Central memory CD8-positive, alpha-beta T cell (primary cell): Measurements from ENCODE around the gene PDZD8.

Experiments
- ATAC-seq: fragments of 150-1000 bp; cut with Tn5 transposase; replicated peaks from 2 replicates; pipeline ENCODE4 v1.10.0; 2022; ENCODE audit warnings: mild to moderate bottlenecking, moderate FRiP score, moderate number of reproducible peaks; ENCODE audit not compliant: poor library complexity, severe bottlenecking; ENCODE audit errors: extremely low read depth
- DNase-seq, 2 donors: peaks; one replicate each; pipeline ENCODE4 v3.0.0; 2021; ENCODE audit warnings: low spot score in 2 of 2
- H3K27ac Mint-ChIP-seq: one replicate; pipeline ENCODE4 v1.8.0; 2022; ENCODE audit warnings: low read depth, mild to moderate bottlenecking, moderate library complexity, mixed read lengths
- H3K27me3 Mint-ChIP-seq: one replicate; pipeline ENCODE4 v1.8.0; 2022; ENCODE audit warnings: mixed read lengths
- H3K36me3 Mint-ChIP-seq: one replicate; pipeline ENCODE4 v1.8.0; 2022; ENCODE audit warnings: mild to moderate bottlenecking, moderate library complexity, mixed read lengths; ENCODE audit not compliant: insufficient read depth
- H3K4me1 Mint-ChIP-seq: one replicate; pipeline ENCODE4 v1.8.0; 2022; ENCODE audit warnings: mixed read lengths
- H3K4me3 Mint-ChIP-seq: one replicate; pipeline ENCODE4 v1.8.0; 2022; ENCODE audit warnings: mild to moderate bottlenecking, moderate library complexity, mixed read lengths
- H3K9me3 Mint-ChIP-seq: one replicate; pipeline ENCODE4 v1.8.0; 2022; ENCODE audit warnings: mixed read lengths

The PDZD8 gene

GRCh38 chr10:117409549-117410305, 34.5 kb upstream of the PDZD8 start:
- Mint-ChIP-seq H3K27me3 (peaks cover 49% of the 10 kb centered on the region), H3K36me3 (peaks cover 2% of the 10 kb centered on the region), H3K27ac (no peak overlapping the region), H3K9me3 (no peaks in the 10 kb centered on the region), H3K4me1 (no peaks in the 10 kb centered on the region), H3K4me3 (no peak overlapping the region)
- no peak for ATAC-seq
- DNase-seq = no peak

- no peak overlapping the region for H3K27ac Mint-ChIP-seq
- no peaks in the 10 kb centered on the region for H3K9me3 Mint-ChIP-seq
- no peaks in the 10 kb centered on the region for H3K4me1 Mint-ChIP-seq
- DNase-seq (no peak), ATAC-seq (no peak)
- no peak overlapping the region for H3K4me3 Mint-ChIP-seq
- H3K36me3 Mint-ChIP-seq = peaks cover 2% of the 10 kb centered on the region
- peaks cover 49% of the 10 kb centered on the region for H3K27me3 Mint-ChIP-seq
Observed at GRCh38 chr10:117408436-117409384, 33.5 kb upstream of the PDZD8 start.

- H3K9me3 Mint-ChIP-seq = no peaks in the 10 kb centered on the region
- ATAC-seq (no peak), DNase-seq (no peak)
- no peak overlapping the region for H3K4me3 Mint-ChIP-seq
- H3K4me1 Mint-ChIP-seq = no peaks in the 10 kb centered on the region
- no peaks in the 10 kb centered on the region for H3K36me3 Mint-ChIP-seq
- no peak overlapping the region for H3K27ac Mint-ChIP-seq
- peaks cover 49% of the 10 kb centered on the region for H3K27me3 Mint-ChIP-seq
Observed at GRCh38 chr10:117405730-117406129, 30.5 kb upstream of the PDZD8 start.

- Mint-ChIP-seq H3K36me3 (no peaks in the 10 kb centered on the region), H3K27ac (no peak overlapping the region), H3K9me3 (no peaks in the 10 kb centered on the region), H3K27me3 (peaks cover 20% of the 10 kb centered on the region), H3K4me3 (no peak overlapping the region), H3K4me1 (no peaks in the 10 kb centered on the region)
- no peak for DNase-seq
- no peak for ATAC-seq
Observed at GRCh38 chr10:117400329-117400728, 25.1 kb upstream of the PDZD8 start.

- H3K9me3 Mint-ChIP-seq = no peaks in the 10 kb centered on the region
- no peak overlapping the region for H3K4me3 Mint-ChIP-seq
- H3K27me3 Mint-ChIP-seq = peaks cover 20% of the 10 kb centered on the region
- DNase-seq (no peak), ATAC-seq (no peak)
- no peaks in the 10 kb centered on the region for H3K36me3 Mint-ChIP-seq
- H3K27ac Mint-ChIP-seq = no peak overlapping the region
- H3K4me1 Mint-ChIP-seq = no peaks in the 10 kb centered on the region
Observed at GRCh38 chr10:117399341-117400196, 24.3 kb upstream of the PDZD8 start.

- H3K36me3 Mint-ChIP-seq = no peaks in the 10 kb centered on the region
- peaks cover 15% of the 10 kb centered on the region for H3K27me3 Mint-ChIP-seq
- no peaks in the 10 kb centered on the region for H3K9me3 Mint-ChIP-seq
- H3K27ac Mint-ChIP-seq = no peak overlapping the region
- no peaks in the 10 kb centered on the region for H3K4me1 Mint-ChIP-seq
- H3K4me3 Mint-ChIP-seq = no peak overlapping the region
- no peak for ATAC-seq
- DNase-seq = no peak
Observed at GRCh38 chr10:117398029-117398428, 22.8 kb upstream of the PDZD8 start.

GRCh38 chr10:117391436-117392205, 16.4 kb upstream of the PDZD8 start:
- no peaks in the 10 kb centered on the region for H3K4me1 Mint-ChIP-seq
- ATAC-seq (no peak), DNase-seq (no peak)
- H3K4me3 Mint-ChIP-seq = no peak overlapping the region
- H3K27ac Mint-ChIP-seq = no peak overlapping the region
- H3K27me3 Mint-ChIP-seq = peaks cover 46% of the 10 kb centered on the region
- H3K36me3 Mint-ChIP-seq = no peaks in the 10 kb centered on the region
- H3K9me3 Mint-ChIP-seq = no peaks in the 10 kb centered on the region

GRCh38 chr10:117390420-117390819, 15.2 kb upstream of the PDZD8 start:
- Mint-ChIP-seq H3K27ac (no peak overlapping the region), H3K4me1 (no peaks in the 10 kb centered on the region), H3K4me3 (no peak overlapping the region), H3K9me3 (no peaks in the 10 kb centered on the region), H3K27me3 (peaks cover 58% of the 10 kb centered on the region), H3K36me3 (no peaks in the 10 kb centered on the region)
- DNase-seq = no peak
- ATAC-seq = no peak

GRCh38 chr10:117386805-117387204, 11.6 kb upstream of the PDZD8 start:
- no peaks in the 10 kb centered on the region for H3K9me3 Mint-ChIP-seq
- peaks cover 68% of the 10 kb centered on the region for H3K27me3 Mint-ChIP-seq
- no peak overlapping the region for H3K27ac Mint-ChIP-seq
- H3K36me3 Mint-ChIP-seq = no peaks in the 10 kb centered on the region
- ATAC-seq (no peak), DNase-seq (no peak)
- no peaks in the 10 kb centered on the region for H3K4me1 Mint-ChIP-seq
- H3K4me3 Mint-ChIP-seq = no peak overlapping the region

GRCh38 chr10:117382861-117383260, 7.6 kb upstream of the PDZD8 start:
- Mint-ChIP-seq H3K4me1 (no peaks in the 10 kb centered on the region), H3K4me3 (no peak overlapping the region), H3K9me3 (no peaks in the 10 kb centered on the region), H3K27ac (no peak overlapping the region), H3K27me3 (peaks cover 58% of the 10 kb centered on the region), H3K36me3 (no peaks in the 10 kb centered on the region)
- ATAC-seq (no peak), DNase-seq (no peak)

- ATAC-seq (peak; percentile 17), DNase-seq (peak in 1 of 2 donors; percentile 14)
- H3K36me3 Mint-ChIP-seq = peaks cover 16% of the 10 kb centered on the region
- H3K27me3 Mint-ChIP-seq = peaks cover 20% of the 10 kb centered on the region
- H3K4me3 Mint-ChIP-seq = peak overlapping the region; percentile 84
- peaks cover 31% of the 10 kb centered on the region for H3K4me1 Mint-ChIP-seq
- H3K27ac Mint-ChIP-seq = peak overlapping the region; percentile 85
- no peaks in the 10 kb centered on the region for H3K9me3 Mint-ChIP-seq
Observed at GRCh38 chr10:117374506-117375359, 507 bp downstream of the PDZD8 start.
